NCI-H1417 treated with DMSO at 0.1 percent for 48 hours (cell line): ENCODE data around the gene OR6S1.
"Not testable (repeated sequence)": the region's sequence is repeated elsewhere in the genome, so short reads cannot be mapped to it uniquely, and the experiment has no call there.

Experiments
- DNase-seq: peaks from one replicate; lab custom pipeline; 2025; lab: John Stamatoyannopoulos, UW

Gene OR6S1

DNA sequence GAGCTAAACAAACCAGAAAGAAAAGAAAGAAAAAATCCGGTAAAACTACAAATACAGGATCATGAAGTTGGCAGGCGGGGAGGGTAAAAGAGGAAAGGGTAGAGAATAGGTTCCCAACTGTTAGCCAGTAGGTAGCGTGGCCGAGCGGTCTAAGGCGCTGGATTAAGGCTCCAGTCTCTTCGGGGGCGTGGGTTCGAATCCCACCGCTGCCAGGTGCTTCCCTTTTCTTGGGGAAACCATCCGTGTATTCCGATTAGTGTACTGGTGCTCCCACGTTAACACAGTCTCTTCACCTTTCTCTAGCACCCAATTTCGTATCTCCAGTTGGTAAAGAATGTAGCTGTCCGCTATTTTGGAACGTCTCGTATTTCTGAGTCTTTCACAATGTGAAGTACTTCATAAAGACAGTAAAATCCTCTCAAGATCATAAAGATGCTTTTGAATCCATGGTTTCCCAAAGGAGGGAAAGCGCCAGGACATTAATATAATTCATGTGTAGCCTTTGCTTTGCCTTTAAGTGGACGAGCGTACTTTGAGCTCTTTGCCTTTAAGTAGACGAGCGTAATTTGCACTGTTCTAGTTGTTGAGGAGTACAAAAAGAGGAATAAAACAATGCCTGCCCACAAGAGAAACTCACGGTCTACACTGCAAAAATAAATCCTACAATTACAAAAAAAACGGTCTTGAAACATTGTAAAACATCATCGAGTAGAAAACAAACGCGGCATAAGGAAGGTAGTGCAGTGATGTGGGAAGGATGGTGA, 31.3 kb downstream of the OR6S1 start:
- peak; percentile 67 for DNase-seq

DNA sequence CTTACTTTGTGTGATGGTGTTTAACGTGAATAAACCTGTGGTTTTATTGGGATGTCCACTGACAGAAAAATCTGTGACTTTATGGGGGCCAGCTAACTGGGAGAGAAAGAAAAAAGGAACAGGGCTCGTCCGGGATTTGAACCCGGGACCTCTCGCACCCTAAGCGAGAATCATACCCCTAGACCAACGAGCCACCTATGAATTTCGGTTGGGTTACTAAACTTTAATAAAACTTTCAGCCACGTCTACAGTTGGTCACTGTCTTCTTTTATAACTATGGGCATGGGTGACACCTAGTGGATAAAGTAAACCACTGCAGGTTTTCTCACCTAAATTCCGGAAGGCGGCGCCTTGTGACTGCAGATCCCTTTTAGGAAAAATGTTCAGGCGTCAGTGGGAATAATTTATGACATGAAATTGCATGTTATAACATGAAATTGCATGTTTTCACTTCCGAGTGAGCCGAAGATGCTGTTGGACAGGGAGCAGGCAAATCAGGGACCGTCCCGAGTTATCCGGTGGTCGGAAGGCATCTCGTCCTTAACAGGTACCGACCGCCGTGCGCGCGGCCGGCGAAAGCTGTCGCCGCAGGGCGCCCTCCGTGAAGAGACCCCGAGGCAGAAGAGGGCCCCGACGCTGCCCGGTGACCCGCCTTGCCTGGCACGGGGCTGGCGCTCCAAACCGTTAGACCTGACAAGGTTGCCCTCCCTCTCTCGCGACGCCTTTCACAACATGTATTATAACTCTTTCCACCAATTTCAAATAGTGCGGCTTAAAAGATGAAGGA, 32.1 kb downstream of the OR6S1 start:
- peak; percentile 80 for DNase-seq

DNA sequence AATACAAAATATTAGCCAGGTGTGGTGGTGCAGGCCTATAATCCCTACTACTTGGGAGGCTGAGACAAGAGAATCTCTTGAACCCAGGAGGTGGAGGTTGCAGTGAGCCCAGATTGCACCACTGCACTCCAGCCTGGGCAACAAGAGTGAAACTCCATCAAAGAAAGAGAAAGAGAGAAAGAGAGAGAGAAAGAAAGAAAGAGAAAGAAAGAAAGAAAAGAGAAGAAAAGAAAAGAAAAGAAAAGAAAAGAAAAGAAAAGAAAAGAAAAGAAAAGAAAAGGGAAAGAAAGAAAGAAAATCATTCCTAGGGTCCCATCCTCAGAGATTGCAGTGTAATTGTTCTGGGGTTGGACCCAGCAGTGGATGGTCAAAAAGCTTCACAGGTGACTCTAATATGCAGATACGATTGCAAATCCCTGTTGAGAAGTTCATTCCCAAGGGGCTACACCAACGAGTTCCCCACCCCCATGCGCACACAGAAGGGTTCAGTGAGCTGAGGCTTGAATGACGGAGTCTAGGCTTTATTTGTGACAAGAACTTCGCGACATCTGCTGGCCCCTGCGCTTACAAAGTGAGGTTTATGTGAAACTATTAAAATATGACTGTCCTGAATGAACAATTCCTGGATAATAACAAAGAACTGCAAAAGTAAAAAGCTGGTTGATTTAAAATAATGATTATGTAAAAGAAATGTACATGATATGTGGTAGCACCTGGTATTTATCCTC, 32.9 kb downstream of the OR6S1 start:
- no peak for DNase-seq

DNA sequence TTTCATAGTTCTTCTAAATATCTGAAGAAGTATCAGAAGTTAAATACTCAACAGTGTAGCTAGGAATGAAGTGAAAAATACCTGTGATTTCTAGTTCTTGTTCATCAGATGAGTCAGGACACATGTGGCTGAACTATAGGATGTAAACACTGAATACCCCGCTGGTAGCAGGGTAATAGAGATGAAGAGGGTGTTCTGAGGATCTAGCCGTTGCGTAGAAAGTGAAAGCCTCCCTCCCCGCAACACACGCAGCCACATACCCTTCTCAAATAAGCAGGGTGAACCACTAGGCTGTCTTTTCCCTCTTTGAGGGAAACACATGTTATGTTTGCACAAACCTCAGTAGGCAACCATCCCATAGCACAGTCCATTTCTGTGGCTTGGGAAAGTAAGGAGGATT, 33.9 kb downstream of the OR6S1 start:
- no peak for DNase-seq

DNA sequence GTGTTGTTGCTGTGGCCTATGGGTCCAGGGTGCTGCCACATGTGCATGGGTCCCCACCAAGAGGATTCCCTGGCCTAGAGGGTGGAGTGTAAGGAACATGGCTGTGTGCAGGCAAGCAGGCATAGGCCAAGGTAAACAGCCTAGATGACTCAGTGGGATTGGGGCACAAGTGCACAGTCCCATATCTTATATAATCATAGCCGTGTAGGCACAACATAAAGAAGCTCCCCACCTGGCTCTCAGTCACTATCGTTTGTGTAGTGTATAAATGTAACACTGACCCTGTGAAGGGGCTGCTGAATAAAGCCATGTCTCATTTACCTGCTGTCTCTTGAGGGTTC, 34.6 kb downstream of the OR6S1 start:
- DNase-seq = no peak

DNA sequence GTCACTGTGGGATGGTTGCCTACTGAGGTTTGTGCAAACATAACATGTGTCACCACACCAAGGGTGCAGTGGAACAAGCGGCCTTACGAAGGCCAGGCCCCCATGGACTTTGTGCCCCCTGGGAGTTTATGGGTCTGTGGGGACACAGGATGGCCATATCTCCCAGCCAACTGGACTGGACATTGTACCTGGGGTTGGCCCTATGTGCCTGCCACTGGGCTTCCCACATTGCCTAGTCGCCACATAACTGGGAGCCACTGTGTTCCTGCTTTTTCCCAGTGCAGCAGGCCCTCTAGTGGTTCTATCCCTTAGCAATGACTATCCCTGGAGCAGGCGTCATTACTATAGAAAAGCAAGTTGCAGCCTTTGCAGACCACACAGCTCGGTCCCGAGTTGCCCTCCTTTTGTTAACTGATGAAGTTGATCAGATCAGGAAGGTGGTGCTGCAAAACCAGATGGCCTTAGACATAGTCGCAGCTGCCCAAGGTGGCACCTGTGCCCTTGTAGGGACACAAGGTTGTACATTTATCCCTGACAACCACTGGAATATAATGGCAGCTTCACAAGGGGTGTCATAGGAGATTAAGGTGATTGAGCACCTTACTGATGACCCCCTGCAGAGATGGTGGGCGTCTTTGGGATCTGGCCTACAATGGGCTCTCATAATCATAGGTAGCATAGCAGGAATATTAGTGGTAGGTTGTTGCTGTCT, 35.1 kb downstream of the OR6S1 start:
- DNase-seq = no peak

DNA sequence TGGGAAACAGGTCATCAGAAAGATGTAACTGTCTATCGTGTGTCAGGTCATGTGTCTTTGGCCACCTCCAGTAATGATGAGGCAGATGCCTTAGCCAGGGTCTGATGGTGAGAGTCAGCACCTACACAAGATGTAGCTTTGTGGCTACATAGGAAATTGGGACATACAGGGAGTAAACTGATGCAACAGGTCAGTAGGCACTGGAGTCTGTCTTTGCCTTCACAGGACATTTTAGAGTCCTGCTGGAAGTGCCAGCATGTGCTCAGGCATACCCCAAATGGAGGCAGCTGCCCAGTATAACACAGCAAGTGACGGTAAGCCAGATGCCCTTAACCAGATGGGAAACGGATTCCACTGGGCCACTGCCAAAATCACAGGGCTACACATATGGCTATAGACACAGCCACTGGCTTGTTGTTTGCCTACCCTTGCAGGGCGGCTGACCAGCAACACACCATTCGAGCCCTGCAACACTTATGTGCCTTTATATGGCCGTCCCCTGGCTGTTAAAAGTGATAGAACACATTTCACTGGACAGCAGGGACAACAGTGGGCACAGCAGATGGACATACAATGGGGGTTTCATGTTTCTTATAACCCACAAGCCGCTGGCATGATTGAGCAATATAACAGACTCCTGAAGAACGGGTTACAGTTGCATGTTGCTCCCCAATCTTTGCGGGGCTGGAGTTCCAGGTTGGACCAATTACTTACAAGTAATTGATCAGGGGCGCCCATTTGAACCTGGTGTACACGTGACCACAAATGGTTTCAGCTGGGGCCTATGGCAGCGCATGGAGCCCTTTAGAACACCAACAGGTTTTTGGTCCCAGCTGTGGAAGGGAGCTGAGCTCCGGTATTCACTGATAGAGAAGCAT, 37.4 kb downstream of the OR6S1 start:
- DNase-seq = no peak

DNA sequence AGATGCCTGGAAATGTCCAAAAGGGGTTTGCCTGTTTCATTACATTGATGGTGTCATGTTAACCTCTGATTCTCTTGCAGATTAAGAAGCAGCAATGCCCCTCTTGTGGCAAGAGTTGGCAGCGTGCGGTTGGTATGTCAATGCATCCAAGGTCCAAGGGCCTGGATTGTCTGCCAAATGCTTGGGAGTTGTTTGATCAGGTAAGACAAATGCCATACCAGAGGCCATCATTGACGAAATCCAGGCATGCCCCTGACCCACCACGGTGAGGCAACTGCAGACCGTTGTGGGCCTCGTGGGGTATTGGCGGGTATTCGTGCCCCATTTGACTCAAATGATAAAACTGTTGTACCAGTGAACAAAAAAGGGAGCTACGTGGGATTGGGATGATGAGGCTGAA, 38.9 kb downstream of the OR6S1 start:
- no peak for DNase-seq

DNA sequence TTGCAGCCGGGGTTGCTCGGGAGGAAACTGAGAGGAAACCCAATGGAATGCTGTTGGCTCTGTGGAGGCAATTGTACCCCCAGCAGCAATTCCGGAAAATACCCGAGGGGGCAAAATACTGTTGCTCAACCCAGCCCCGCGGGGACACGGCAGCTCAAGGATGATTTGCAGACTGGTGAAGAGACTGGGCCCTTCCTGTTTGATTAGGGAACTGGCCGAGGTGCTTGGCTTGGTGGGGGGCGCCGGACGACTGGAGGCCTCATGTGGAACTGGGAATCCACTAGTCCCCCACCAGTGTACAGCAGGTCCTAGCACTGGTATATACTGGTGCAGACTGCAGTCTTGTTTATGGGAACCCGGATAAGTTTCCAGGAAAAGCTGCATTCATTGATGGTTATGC, 40.0 kb downstream of the OR6S1 start:
- DNase-seq = no peak

DNA sequence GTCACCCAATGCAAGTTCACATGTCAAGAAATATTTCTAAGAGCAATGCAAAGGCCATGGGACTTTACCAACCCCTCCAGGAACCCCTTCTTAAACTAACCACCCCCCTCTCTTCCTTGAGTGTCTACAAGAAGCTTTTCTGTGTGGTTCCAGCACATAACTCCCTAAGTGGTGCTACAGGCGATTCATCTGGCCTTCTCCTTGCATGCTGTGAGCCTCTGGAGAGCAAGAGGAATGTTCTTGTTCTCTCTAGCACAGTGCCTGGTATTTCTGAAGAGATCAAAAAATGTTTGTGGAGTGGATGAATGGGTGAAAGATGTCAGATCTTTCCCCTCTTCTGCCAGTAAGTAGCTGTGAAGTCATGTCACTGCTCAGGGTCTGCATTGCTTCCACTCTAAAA, 44.4 kb downstream of the OR6S1 start:
- no peak for DNase-seq

DNA sequence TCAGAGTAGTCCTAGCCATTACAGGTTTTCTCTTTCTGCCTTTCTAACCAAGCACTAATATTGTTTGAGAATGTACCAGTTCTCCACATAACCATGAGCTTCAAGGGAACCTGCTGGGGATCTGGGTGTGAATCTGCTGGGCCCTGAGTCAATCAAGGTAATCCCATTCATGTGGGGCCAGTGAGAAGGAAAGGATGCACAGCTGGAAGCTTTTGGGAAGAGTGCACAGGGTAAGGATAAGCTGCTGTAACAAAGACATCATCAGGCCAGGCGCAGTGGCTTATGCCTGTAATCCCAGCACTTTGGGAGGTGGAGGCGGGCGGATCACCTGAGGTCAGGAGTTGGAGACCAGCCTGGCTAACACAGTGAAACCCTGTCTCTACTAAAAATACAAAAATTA, 45.8 kb downstream of the OR6S1 start:
- not testable (repeated sequence) for DNase-seq

DNA sequence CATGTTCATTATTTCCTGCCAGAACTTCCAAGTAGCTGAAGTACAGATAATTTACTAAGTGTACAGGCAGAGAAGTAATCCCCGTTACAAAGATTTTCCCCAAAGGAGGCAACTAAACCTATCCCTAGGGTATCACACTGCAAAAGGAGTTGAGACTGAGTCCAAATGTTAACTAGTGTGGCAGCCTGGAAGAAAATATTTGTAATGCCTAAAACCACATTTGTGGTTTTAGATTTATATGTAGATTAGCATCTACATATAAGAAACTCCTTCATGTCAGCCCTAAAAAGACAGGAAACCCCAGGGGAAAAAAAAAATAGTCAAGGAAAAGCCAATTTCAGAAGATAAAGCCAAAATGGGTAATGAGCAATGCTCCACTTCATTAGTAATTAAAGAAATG, 48.9 kb downstream of the OR6S1 start:
- no peak for DNase-seq

DNA sequence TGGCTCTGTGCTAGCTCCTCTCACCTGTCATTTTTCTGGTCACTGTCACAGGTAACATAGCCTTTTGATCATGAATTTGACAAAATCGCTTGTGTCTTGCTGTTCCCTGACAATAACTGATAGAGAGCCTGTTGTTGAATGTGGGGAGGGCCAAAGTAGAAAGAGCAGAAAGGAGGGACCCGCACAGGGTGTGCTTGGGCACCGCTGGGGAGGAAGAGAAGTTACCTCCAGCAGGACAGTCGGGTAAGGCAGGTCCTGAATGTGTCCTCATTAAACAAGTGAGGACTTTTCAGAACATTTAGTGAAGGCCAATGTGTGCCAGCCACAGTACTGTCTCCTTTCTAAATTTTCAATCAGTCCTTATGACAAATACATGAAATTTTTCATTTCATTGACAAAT, 50.3 kb downstream of the OR6S1 start, which contains the start of gene RNASE12:
RNASE12 (minus strand) TSS at position 142 of the 400 bp plus-strand sequence. CDS start 653 bp downstream, outside the sequence.
- no peak for DNase-seq
